HAP-1 (cell line): ENCODE results near the gene DAG1.
A peak's percentile ranks its signal among the peaks of the same experiment; 100 is the strongest.

Source experiments
- DNase-seq, 2 experiments: peaks; one replicate each; pipeline ENCODE4 v3.0.0-alpha.2; 2016 to 2020; ENCODE audit warnings: low spot score in 2 of 2
- H3K27me3 ChIP-seq: fragments of 250-450 bp; sonication (Bioruptor Pico); 2 replicates; pipeline ENCODE4 v1.5.1; 2020; ENCODE audit warnings: low read depth, mild to moderate bottlenecking, moderate library complexity
- H3K36me3 ChIP-seq: fragments of 250-450 bp; sonication (Bioruptor Pico); replicated peaks from 2 replicates; pipeline ENCODE4 v1.5.1; 2020; ENCODE audit warnings: mild to moderate bottlenecking
- H3K4me1 ChIP-seq: fragments of 250-450 bp; sonication (Bioruptor Pico); 2 replicates; pipeline ENCODE4 v1.5.1; 2020; ENCODE audit warnings: mild to moderate bottlenecking
- H3K4me3 ChIP-seq: fragments of 250-450 bp; sonication (Bioruptor Pico); 2 replicates; pipeline ENCODE4 v1.5.1; 2020; ENCODE audit warnings: mild to moderate bottlenecking, moderate library complexity
- H3K9me3 ChIP-seq: fragments of 250-450 bp; sonication (Bioruptor Pico); 2 replicates; pipeline ENCODE4 v1.5.1; 2020; ENCODE audit warnings: mild to moderate bottlenecking, moderate library complexity
- in situ Hi-C: fragments of 300-500 bp; cut with MboI; formaldehyde crosslinking; loops from 3 replicates; pipeline ENCODE4 v1.14.3; 2020; ENCODE audit warnings: low sequenced_read_pairs, inconsistent platforms, mixed read lengths

The DAG1 gene

GRCh38 chr3:49533786-49534519 is 63.9 kb downstream of the DAG1 start:
- Histone ChIP-seq H3K9me3 (no peaks in the 10 kb centered on the region), H3K4me1 (no peaks in the 10 kb centered on the region), H3K36me3 (peaks cover 39% of the 10 kb centered on the region), H3K4me3 (no peak overlapping the region), H3K27me3 (no peaks in the 10 kb centered on the region)
- DNase-seq = no peak
- in situ Hi-C loops = loop anchor here (25.0 kb wide), 1 partner anchor 303 kb away; no protein-coding TSS in a partner anchor

GRCh38 chr3:49534581-49535441 is 64.7 kb downstream of the DAG1 start:
- in situ Hi-C loops = loop anchor here (25.0 kb wide), 1 partner anchor 302 kb away; no protein-coding TSS in a partner anchor
- Histone ChIP-seq H3K4me1 (no peaks in the 10 kb centered on the region), H3K36me3 (peaks cover 39% of the 10 kb centered on the region), H3K27me3 (no peaks in the 10 kb centered on the region), H3K9me3 (no peaks in the 10 kb centered on the region), H3K4me3 (no peak overlapping the region)
- peak in 1 of 2 experiments; percentile 54 for DNase-seq

- H3K4me3 ChIP-seq = no peak overlapping the region
- H3K36me3 ChIP-seq = peaks cover 24% of the 10 kb centered on the region
- in situ Hi-C loops = loop anchor here (25.0 kb wide), 1 partner anchor 301 kb away; no protein-coding TSS in a partner anchor
- no peak for DNase-seq
- no peaks in the 10 kb centered on the region for H3K9me3 ChIP-seq
- no peaks in the 10 kb centered on the region for H3K27me3 ChIP-seq
- H3K4me1 ChIP-seq = peaks cover 6% of the 10 kb centered on the region
Measured at GRCh38 chr3:49535971-49536874, 66.2 kb downstream of the DAG1 start.

- Histone ChIP-seq H3K4me3 (no peak overlapping the region), H3K4me1 (peaks cover 6% of the 10 kb centered on the region), H3K27me3 (no peaks in the 10 kb centered on the region), H3K36me3 (peaks cover 17% of the 10 kb centered on the region), H3K9me3 (no peaks in the 10 kb centered on the region)
- no peak for DNase-seq
- in situ Hi-C loops = loop anchor here (25.0 kb wide), 1 partner anchor 300 kb away; no protein-coding TSS in a partner anchor
Measured at GRCh38 chr3:49536875-49537533, 66.9 kb downstream of the DAG1 start.

- Histone ChIP-seq H3K27me3 (no peaks in the 10 kb centered on the region; the same call in none of the 2 replicates), H3K36me3 (no peaks in the 10 kb centered on the region), H3K4me1 (peaks cover 6% of the 10 kb centered on the region), H3K9me3 (no peaks in the 10 kb centered on the region), H3K4me3 (peak overlapping the region; percentile 39)
- peak; percentile 90 to 96 for DNase-seq
- in situ Hi-C loops = loop anchor here (25.0 kb wide), 1 partner anchor 297 kb away; no protein-coding TSS in a partner anchor
Measured at GRCh38 chr3:49539659-49540560, 69.8 kb downstream of the DAG1 start.

- Histone ChIP-seq H3K9me3 (peaks cover 2% of the 10 kb centered on the region; the same call in 1 of the 2 replicates), H3K4me1 (peaks cover 14% of the 10 kb centered on the region), H3K27me3 (peaks cover 20% of the 10 kb centered on the region; the same call in 1 of the 2 replicates), H3K36me3 (no peaks in the 10 kb centered on the region), H3K4me3 (no peak overlapping the region)
- no peak for DNase-seq
- in situ Hi-C loops = no loop called here
Measured at GRCh38 chr3:49552087-49552486, 82.0 kb downstream of the DAG1 start.

- in situ Hi-C loops = no loop called here
- DNase-seq = no peak
- Histone ChIP-seq H3K27me3 (peaks cover 22% of the 10 kb centered on the region; the same call in 1 of the 2 replicates), H3K36me3 (no peaks in the 10 kb centered on the region), H3K4me3 (peak overlapping the region; percentile 57), H3K9me3 (peaks cover 2% of the 10 kb centered on the region; the same call in 1 of the 2 replicates), H3K4me1 (peaks cover 14% of the 10 kb centered on the region)
Measured at GRCh38 chr3:49553324-49553691, 83.2 kb downstream of the DAG1 start.

GRCh38 chr3:49553692-49554632 is 83.9 kb downstream of the DAG1 start, which contains the start of gene BSN:
Gene BSN, plus strand, starts transcription at chr3:49554477. Its CDS starts 126 bp downstream, at chr3:49554603.
- H3K4me1 ChIP-seq = peaks cover 14% of the 10 kb centered on the region
- H3K27me3 ChIP-seq = peaks cover 22% of the 10 kb centered on the region; the same call in 1 of the 2 replicates
- in situ Hi-C loops = no loop called here

GRCh38 chr3:49554633-49555265 is 84.7 kb downstream of the DAG1 start:
- H3K36me3 ChIP-seq = no peaks in the 10 kb centered on the region
- in situ Hi-C loops = no loop called here
- peak; percentile 18 to 69 for DNase-seq
- H3K9me3 ChIP-seq = peaks cover 2% of the 10 kb centered on the region; the same call in 1 of the 2 replicates
- peaks cover 14% of the 10 kb centered on the region for H3K4me1 ChIP-seq
- peaks cover 22% of the 10 kb centered on the region; the same call in 1 of the 2 replicates for H3K27me3 ChIP-seq
- peak overlapping the region; percentile 30 for H3K4me3 ChIP-seq

More at GRCh38 chr3:49553692-49554632, 83.9 kb downstream of the DAG1 start, which contains the start of gene BSN:
- H3K4me3 ChIP-seq = peak within 1 kb of the TSS; percentile 57
- peak; percentile 81 to 95 for DNase-seq
- H3K36me3 ChIP-seq = no peaks in the 10 kb centered on the region
- H3K9me3 ChIP-seq = peaks cover 2% of the 10 kb centered on the region; the same call in 1 of the 2 replicates

GRCh38 chr3:49556500-49557275 is 86.6 kb downstream of the DAG1 start:
- Histone ChIP-seq H3K27me3 (peaks cover 22% of the 10 kb centered on the region; the same call in 1 of the 2 replicates), H3K9me3 (peaks cover 2% of the 10 kb centered on the region; the same call in 1 of the 2 replicates), H3K36me3 (no peaks in the 10 kb centered on the region), H3K4me1 (peaks cover 14% of the 10 kb centered on the region), H3K4me3 (no peak overlapping the region)
- no peak for DNase-seq
- in situ Hi-C loops = no loop called here
